ENCODE results near the gene COG8. TPM values are rescaled to one million over a fixed set of nuclear protein-coding genes. Genes with fewer than 3 reads are reported as not detected.

COG8 gene
- total and polyA plus RNA-seq, 2 experiments from 2014 or later = 21.4 to 79.9 TPM

DNA sequence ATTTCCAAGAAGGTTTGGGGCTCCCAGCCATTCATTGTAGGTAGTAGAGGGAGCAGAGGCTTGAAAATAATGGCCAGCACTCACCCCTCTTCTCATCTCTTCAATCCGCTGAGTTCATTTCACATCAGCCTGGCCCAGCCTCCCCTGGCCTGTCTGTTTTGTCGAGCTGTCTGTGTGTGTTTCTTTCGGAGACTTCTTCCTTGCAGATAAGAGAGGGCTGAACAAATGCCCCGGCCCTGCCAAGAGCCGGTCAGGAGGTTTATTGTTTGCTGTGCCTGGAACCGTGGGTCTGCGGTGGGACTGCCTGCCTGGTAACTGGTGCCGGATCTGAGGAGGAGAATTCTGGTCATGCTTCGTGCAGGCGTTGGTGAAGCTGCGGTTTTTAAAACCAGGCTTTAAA is 24.8 kb downstream of the COG8 start:
- peaks cover 26% of the 10 kb centered on the region for H3K79me2 ChIP-seq (replicated peaks; ENCODE audit: insufficient read depth)
- H3K4me3 ChIP-seq = no peak overlapping the region
- TF ChIP-seq EZH2phosphoT487 (IDR thresholded peaks at IDR 0.05; ENCODE audit: unreplicated experiment) = no peak
- TF ChIP-seq, protein P1, sequence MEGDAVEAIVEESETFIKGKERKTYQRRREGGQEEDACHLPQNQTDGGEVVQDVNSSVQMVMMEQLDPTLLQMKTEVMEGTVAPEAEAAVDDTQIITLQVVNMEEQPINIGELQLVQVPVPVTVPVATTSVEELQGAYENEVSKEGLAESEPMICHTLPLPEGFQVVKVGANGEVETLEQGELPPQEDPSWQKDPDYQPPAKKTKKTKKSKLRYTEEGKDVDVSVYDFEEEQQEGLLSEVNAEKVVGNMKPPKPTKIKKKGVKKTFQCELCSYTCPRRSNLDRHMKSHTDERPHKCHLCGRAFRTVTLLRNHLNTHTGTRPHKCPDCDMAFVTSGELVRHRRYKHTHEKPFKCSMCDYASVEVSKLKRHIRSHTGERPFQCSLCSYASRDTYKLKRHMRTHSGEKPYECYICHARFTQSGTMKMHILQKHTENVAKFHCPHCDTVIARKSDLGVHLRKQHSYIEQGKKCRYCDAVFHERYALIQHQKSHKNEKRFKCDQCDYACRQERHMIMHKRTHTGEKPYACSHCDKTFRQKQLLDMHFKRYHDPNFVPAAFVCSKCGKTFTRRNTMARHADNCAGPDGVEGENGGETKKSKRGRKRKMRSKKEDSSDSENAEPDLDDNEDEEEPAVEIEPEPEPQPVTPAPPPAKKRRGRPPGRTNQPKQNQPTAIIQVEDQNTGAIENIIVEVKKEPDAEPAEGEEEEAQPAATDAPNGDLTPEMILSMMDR (conservative IDR thresholded peaks at IDR 0.05; ENCODE audit: low read depth in 2 of 2) = no peak
- TF ChIP-seq ZNF331 (CRISPR knock-in tag; IDR thresholded peaks at IDR 0.05; ENCODE audit: low read depth) = no peak
- TF ChIP-seq, protein P2, sequence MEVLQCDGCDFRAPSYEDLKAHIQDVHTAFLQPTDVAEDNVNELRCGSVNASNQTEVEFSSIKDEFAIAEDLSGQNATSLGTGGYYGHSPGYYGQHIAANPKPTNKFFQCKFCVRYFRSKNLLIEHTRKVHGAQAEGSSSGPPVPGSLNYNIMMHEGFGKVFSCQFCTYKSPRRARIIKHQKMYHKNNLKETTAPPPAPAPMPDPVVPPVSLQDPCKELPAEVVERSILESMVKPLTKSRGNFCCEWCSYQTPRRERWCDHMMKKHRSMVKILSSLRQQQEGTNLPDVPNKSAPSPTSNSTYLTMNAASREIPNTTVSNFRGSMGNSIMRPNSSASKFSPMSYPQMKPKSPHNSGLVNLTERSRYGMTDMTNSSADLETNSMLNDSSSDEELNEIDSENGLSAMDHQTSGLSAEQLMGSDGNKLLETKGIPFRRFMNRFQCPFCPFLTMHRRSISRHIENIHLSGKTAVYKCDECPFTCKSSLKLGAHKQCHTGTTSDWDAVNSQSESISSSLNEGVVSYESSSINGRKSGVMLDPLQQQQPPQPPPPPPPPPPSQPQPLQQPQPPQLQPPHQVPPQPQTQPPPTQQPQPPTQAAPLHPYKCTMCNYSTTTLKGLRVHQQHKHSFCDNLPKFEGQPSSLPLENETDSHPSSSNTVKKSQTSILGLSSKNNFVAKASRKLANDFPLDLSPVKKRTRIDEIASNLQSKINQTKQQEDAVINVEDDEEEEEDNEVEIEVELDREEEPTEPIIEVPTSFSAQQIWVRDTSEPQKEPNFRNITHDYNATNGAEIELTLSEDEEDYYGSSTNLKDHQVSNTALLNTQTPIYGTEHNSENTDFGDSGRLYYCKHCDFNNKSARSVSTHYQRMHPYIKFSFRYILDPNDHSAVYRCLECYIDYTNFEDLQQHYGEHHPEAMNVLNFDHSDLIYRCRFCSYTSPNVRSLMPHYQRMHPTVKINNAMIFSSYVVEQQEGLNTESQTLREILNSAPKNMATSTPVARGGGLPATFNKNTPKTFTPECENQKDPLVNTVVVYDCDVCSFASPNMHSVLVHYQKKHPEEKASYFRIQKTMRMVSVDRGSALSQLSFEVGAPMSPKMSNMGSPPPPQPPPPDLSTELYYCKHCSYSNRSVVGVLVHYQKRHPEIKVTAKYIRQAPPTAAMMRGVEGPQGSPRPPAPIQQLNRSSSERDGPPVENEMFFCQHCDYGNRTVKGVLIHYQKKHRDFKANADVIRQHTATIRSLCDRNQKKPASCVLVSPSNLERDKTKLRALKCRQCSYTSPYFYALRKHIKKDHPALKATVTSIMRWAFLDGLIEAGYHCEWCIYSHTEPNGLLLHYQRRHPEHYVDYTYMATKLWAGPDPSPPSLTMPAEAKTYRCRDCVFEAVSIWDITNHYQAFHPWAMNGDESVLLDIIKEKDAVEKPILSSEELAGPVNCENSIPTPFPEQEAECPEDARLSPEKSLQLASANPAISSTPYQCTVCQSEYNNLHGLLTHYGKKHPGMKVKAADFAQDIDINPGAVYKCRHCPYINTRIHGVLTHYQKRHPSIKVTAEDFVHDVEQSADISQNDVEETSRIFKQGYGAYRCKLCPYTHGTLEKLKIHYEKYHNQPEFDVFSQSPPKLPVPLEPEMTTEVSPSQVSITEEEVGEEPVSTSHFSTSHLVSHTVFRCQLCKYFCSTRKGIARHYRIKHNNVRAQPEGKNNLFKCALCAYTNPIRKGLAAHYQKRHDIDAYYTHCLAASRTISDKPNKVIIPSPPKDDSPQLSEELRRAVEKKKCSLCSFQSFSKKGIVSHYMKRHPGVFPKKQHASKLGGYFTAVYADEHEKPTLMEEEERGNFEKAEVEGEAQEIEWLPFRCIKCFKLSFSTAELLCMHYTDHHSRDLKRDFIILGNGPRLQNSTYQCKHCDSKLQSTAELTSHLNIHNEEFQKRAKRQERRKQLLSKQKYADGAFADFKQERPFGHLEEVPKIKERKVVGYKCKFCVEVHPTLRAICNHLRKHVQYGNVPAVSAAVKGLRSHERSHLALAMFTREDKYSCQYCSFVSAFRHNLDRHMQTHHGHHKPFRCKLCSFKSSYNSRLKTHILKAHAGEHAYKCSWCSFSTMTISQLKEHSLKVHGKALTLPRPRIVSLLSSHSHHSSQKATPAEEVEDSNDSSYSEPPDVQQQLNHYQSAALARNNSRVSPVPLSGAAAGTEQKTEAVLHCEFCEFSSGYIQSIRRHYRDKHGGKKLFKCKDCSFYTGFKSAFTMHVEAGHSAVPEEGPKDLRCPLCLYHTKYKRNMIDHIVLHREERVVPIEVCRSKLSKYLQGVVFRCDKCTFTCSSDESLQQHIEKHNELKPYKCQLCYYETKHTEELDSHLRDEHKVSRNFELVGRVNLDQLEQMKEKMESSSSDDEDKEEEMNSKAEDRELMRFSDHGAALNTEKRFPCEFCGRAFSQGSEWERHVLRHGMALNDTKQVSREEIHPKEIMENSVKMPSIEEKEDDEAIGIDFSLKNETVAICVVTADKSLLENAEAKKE (CRISPR knock-in tag; IDR thresholded peaks at IDR 0.05) = no peak
- no peak for TF ChIP-seq POLR2AphosphoS5 (IDR thresholded peaks at IDR 0.05; ENCODE audit: low read depth)
- no peak for TF ChIP-seq CREB1 (CRISPR knock-in tag; IDR thresholded peaks at IDR 0.05; ENCODE audit: low read depth)
- peaks cover 18% of the 10 kb centered on the region for H4K20me1 ChIP-seq (replicated peaks; ENCODE audit: insufficient read depth)
- DNase-seq (ENCODE audit: low spot score) = no peak
- H2AFZ ChIP-seq = no peak overlapping the region
- H3K27ac ChIP-seq (ENCODE audit: low read depth) = no peak overlapping the region
- no peak overlapping the region for H3K4me2 ChIP-seq
- Mint-ChIP-seq H3K4me3 (no peak overlapping the region), H3K9me3 (no peaks in the 10 kb centered on the region), H3K36me3 (ENCODE audit: low read depth) (peaks cover 40% of the 10 kb centered on the region), H3K27me3 (ENCODE audit: insufficient read depth, low read depth, poor library complexity) (peaks cover 16% of the 10 kb centered on the region), H3K27ac (no peak overlapping the region), H3K4me1 (peaks cover 5% of the 10 kb centered on the region)
- no peaks in the 10 kb centered on the region for H3K9me2 ChIP-seq (ENCODE audit: insufficient read depth)
- 0 out of 2 replicates have a peak, but pooled peaks cover 3% of the 10 kb centered on the region for H3K4me1 ChIP-seq (ENCODE audit: insufficient read depth)
- peaks cover 6% of the 10 kb centered on the region; the same call in 1 of the 2 replicates for H3F3A ChIP-seq (replicated peaks; ENCODE audit: low read depth)
- H3K27me3 ChIP-seq (ENCODE audit: insufficient read depth) = no peaks in the 10 kb centered on the region
- no peaks in the 10 kb centered on the region; the same call in 1 of the 2 replicates for H3K36me3 ChIP-seq (ENCODE audit: insufficient read depth)
- no peak for ATAC-seq

All from GM23338 (cell line).